Superior temporal gyrus (tissue), 1 donor: ENCODE measurements around the gene TNFRSF12A.

Experiments used
- DNase-seq: peaks from one replicate; pipeline ENCODE4 v3.0.0-alpha.2; 2016; ENCODE audit errors: extremely low spot score

The TNFRSF12A gene

GRCh38 chr16:2986623-2987188, 33.5 kb upstream of the TNFRSF12A start:
- no peak for DNase-seq

- no peak for DNase-seq
Observed at GRCh38 chr16:2987286-2987685, 32.9 kb upstream of the TNFRSF12A start.

GRCh38 chr16:2987833-2988232, 32.3 kb upstream of the TNFRSF12A start:
- no peak for DNase-seq

- no peak for DNase-seq
Observed at GRCh38 chr16:2988590-2989099, 31.5 kb upstream of the TNFRSF12A start.

- DNase-seq: no peak
Observed at GRCh38 chr16:2990891-2991290, 29.3 kb upstream of the TNFRSF12A start.

GRCh38 chr16:2991566-2992261, 28.5 kb upstream of the TNFRSF12A start:
- no peak for DNase-seq

GRCh38 chr16:2992383-2993081, 27.6 kb upstream of the TNFRSF12A start:
- no peak for DNase-seq

- DNase-seq: no peak
Observed at GRCh38 chr16:2996298-2996697, 23.9 kb upstream of the TNFRSF12A start.

- DNase-seq: no peak
Observed at GRCh38 chr16:2999929-3000328, 20.2 kb upstream of the TNFRSF12A start.

- no peak for DNase-seq
Observed at GRCh38 chr16:3000540-3000939, 19.6 kb upstream of the TNFRSF12A start.

- DNase-seq: no peak
Observed at GRCh38 chr16:3001316-3001715, 18.9 kb upstream of the TNFRSF12A start.

GRCh38 chr16:3003582-3004270, 16.4 kb upstream of the TNFRSF12A start:
- peak; percentile 99 for DNase-seq

GRCh38 chr16:3004319-3004718, 15.8 kb upstream of the TNFRSF12A start:
- no peak for DNase-seq

GRCh38 chr16:3004781-3005284, 15.3 kb upstream of the TNFRSF12A start:
- no peak for DNase-seq

GRCh38 chr16:3007059-3007956, 12.9 kb upstream of the TNFRSF12A start:
- DNase-seq: no peak

GRCh38 chr16:3007957-3008689, 12.0 kb upstream of the TNFRSF12A start:
- no peak for DNase-seq

GRCh38 chr16:3008690-3009037, 11.5 kb upstream of the TNFRSF12A start:
- no peak for DNase-seq

GRCh38 chr16:3009568-3010390, 10.4 kb upstream of the TNFRSF12A start:
- no peak for DNase-seq

- no peak for DNase-seq
Observed at GRCh38 chr16:3010510-3010909, 9.7 kb upstream of the TNFRSF12A start.

GRCh38 chr16:3012246-3012645, 7.9 kb upstream of the TNFRSF12A start:
- DNase-seq: no peak
